Measurements from ENCODE around the gene MYH9.

MYH9 gene

GRCh38 chr22:36367479-36367878, 20.3 kb downstream of the MYH9 start:
- no peak for DNase-seq (ENCODE audit: low read depth, low spot score)

- DNase-seq (ENCODE audit: low read depth, low spot score), result no peak
Measured at GRCh38 chr22:36367066-36367465, 20.7 kb downstream of the MYH9 start.

DNA sequence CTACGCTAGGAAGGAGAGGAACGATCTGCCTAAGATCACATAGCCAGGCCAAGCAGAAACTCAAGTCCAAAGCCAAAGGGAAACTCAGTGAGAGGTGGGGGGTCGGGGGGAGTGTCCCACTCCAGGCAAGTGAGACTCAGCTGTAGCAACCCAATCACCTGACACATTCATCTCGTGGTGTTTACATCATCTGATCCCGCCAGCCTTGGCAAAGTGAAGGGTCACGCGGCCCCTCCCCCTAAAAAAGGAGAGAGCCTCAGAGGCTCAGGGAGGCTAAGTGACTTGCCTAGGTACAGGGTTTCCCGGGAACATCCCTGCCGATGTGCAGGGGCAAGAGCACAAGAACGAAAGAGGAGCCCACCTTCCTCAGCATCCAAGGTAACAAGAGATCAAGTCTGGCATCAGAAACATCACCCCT, 21.5 kb downstream of the MYH9 start:
- DNase-seq (ENCODE audit: low read depth, low spot score), result no peak

DNA sequence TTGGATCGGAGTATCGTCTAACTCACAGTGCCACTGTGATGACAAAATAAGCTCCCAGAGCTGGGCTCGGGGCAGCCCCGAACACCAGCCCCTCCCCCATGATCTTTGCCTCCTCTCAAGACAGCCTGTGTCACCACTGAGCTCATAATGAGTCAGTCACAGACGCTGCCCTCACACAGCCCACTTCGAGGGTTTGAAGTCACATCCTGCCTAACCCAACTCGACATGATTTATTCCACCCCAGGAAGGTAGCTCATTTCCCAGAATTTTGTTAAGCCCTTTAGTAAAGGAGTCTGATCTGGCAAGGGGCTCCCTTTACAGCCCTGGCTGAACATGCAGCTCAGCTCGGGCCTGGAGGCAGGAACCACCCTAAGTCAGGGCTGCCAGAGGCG, 22.8 kb downstream of the MYH9 start:
- no peak for DNase-seq (ENCODE audit: low read depth, low spot score)

GRCh38 chr22:36364255-36365019, 23.3 kb downstream of the MYH9 start:
- DNase-seq (ENCODE audit: low read depth, low spot score), result no peak

DNA sequence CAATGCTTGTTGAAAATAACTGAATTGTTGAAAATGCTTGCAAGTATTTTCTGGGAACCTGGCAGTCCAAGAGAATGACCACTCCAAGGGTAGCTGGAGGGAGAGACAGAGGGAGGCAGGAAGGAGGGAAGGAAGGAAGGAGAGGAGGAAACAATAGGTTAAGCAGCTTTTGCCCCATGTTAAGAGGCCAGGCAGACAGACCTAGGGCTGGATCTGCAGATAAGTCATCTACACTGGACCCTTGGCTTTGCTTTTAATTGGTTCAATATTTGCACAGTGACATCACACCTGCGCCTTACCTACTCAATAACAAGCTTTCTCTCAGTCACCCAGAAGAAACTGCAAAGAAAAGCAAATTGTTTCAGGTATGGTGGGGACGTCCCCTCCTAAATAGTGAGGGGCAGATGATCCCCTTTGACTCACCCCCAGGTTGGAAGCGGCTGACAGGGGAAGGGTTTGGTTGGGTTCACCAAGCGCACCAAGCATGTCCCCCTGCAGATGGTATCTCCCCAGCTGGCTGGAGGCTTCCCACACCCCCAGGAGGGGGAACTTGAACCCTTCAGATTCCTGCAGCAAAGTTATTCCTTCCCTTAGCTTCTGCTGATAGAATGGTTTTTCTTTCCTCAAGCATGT, 24.3 kb downstream of the MYH9 start:
- no peak for DNase-seq (ENCODE audit: low read depth, low spot score)

GRCh38 chr22:36362932-36363331, 24.8 kb downstream of the MYH9 start:
- no peak for DNase-seq (ENCODE audit: low read depth, low spot score)

GRCh38 chr22:36362075-36362474, 25.7 kb downstream of the MYH9 start:
- DNase-seq (ENCODE audit: low read depth, low spot score), result no peak

DNA sequence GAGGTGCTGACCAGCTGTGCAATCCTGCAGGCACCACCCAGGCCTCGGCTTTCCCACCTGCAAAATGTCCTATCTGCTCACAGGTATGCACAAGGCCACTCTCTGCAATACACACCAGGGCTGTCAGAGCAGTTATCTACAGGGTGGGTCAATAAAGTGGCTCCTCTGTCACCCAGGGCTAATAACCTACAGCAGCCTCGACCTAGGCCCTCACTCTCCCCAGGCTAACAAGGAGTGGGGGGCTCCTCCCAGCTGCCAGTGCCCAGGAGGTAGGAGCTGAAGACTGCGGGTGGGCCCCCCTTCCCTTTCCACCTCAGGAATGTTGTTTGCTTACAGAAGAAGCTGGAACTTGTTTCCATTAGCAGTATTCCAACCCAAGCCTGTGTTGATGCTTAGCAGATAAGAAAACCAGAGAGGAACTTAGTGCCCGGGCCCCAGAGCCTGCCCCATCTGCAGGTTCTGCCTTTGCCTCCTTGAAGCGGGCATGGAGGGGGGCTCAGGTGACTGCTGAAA, 26.8 kb downstream of the MYH9 start:
- DNase-seq (ENCODE audit: low read depth, low spot score), result no peak

DNA sequence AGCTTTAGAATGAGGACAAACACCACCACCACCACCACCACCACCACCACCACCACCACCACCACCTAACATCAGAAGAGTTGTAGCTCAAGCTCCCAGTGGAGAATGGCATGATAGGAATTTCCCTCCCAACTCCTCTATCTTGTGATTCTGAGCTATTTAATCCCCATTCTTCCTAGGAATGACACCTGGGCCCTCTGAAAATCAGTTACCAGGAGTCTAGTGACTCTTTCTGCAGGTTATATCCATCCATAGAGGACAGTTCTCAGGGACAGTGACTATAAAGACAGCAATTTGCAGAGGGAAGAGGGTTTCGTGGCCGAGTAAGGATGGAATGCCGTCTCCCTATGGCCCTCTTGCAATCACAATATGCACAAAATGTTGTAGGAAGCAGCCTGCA, 27.8 kb downstream of the MYH9 start:
- DNase-seq (ENCODE audit: low read depth, low spot score), result no peak

DNA sequence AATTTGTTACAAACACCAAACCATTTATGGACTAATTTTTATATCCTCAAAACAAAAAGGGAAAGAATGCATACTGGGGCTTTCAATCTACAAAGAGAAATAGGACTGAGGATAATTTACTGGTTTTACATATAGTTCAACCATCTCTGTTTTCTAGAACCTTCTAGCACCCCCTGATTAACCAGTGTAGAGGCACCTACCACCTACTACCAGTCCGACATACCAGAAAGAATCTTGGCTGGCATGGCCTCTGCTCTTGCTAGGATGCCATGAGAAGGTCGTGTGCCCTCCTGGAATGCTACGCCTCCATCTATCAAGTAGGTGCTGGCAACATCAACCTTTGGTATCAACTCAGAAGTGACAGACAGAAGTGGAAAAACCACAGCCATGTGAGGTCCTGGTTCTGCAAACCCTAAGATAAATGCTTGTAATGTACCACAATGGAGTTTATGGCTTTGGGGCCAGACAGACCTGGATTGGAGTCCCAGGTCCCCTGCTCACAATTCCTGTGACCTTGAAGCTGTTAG, 28.2 kb downstream of the MYH9 start:
- no peak for DNase-seq (ENCODE audit: low read depth, low spot score)

- no peak for DNase-seq (ENCODE audit: low read depth, low spot score)
Measured at GRCh38 chr22:36358533-36359469, 29.0 kb downstream of the MYH9 start.

DNA sequence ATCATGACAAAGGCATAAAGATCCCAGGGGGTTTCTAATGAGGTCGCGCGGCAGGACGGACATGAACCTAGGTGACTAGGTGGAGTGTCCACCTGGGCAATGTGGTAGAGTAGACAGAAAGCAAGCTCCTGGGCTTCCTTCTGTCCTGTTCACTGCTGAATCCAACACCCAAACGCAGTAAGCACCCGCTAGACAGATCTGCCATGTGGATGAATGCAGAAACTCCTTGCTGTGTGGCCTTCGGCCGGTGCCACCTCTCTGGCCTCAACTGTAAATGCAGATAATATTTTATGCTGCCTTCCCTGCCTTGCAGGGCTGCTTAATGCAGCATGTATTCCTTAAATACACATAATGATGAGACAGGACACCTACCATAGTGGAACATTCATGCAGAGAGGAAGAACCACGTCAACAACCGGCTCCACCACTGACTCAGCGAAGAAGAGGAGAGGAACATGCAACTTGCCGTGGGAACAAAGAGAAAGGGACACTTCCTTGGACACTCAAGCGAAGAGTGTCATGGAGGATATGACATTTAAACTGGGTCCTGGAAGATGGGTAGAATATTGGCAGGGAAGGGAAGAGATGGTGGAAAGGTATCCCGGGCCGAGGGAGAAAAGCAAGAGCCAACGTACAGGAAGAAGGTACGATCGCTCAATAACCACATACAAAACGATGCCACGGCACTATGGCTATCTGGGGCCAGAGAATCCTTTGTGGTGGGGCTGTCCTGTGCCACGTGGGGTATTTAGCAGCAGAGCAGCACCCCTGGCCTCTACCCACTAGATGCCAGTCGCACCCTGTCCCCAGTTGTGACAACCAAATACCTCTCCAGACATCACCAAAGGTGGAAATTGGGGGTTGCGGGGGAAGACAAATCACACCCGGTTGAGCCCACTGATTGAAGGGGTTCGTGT, 30.8 kb downstream of the MYH9 start:
- no peak for DNase-seq (ENCODE audit: low read depth, low spot score)

GRCh38 chr22:36355894-36356293, 31.9 kb downstream of the MYH9 start:
- DNase-seq (ENCODE audit: low read depth, low spot score), result no peak

GRCh38 chr22:36355362-36355761, 32.4 kb downstream of the MYH9 start:
- no peak for DNase-seq (ENCODE audit: low read depth, low spot score)

DNA sequence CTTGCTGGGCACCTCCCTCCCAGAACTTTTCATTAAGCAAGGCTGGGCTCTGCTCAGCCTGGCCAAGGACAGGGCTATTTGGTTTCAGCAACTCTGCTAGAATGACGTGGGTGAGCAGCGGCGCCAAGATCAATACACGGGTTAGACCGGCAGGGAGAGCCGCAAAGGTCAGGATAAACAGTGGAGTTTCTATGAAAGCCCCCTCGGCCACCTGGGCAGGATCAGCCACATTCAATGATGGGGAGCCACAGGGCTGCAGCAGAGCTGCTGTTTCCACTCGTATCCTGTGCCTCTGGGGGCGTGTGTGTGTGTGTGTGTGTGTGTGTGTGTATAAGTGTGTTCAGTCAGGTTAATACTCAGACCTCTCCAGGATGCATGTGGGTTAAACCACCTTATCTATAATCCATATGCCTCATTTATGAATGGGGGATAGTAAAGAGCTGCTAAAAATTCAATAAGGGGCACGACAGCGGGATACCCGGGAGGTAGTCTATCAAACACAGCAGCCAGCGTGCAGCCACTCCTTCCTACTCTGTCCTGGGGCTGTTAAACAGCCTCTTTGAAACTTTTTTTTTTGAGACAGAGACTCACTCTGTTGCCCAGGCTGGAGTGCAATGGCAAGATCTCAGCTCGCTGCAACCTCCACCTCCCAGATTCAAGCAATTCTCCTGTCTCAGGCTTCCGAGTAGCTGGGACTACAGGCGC, 34.8 kb downstream of the MYH9 start:
- DNase-seq (ENCODE audit: low read depth, low spot score), result peak; percentile 97

GRCh38 chr22:36351921-36352802, 35.6 kb downstream of the MYH9 start:
- no peak for DNase-seq (ENCODE audit: low read depth, low spot score)

DNA sequence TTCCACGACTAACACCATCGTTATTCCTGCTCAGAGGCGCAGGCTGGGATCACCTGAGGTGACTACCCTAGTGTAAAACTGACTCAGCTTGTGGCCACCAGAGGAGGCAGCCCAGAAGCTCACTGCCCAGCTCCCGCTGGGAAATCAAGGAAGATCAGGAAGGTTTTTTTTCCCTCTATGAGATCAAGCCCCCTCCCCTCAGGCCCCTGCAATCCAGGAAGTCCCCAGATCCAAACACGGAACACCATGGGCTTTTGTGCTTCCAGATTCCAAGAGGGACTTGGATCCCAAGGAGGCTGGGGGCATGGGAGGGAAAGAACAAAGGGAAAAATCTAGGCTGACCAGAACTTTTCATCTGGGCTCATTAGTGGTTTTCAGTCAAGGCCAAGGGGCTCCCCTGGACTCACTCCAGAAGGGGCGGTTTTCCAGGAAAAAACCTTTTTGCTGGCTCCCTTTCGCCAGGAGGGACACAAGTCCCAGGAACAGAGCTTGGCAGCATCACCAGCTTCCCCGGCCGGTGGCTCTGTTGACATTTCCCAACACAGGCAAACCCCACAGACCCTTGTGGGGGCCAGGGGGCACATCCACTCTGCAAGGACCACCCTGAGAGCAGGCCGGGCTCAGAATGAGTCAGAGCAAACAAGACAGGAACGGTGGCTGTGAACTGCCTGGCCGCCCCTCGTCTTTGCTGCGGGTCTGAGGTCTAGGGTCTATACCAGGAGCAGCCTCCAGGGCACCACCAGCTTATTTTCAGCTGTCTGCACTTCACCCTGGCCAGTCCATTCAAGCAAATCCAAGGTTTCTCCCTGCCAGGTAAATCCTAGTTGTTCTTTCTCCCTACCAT, 36.8 kb downstream of the MYH9 start:
- DNase-seq (ENCODE audit: low read depth, low spot score), result no peak
